Measurements from ENCODE around the gene NCK1.
A peak's percentile ranks its signal among the peaks of the same experiment; 100 is the strongest.

NCK1 gene

DNA sequence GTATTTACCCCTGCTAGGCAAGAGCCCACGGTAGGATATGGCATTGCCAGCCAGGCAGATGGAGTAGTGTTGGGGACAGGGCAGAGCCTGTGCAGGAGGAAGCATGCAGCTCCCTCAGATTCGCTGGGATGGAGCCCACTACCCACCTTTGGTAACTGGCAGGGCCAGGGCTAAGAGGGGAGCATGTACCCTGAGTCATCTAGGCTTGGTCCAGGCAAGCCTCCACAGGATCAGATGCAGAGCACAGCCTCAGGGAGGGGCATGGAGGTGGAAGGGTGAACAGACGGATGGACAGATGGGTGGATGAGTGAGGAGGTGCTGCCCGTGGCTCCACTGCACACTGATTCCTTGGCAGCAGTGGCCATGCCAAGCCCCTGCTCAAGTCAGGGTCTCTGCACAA, 128.8 kb downstream of the NCK1 start:
- peaks cover 14% of the 10 kb centered on the region for H3K4me1 ChIP-seq
- H2AFZ ChIP-seq = no peak overlapping the region
- H3K27ac ChIP-seq = no peak overlapping the region
- H3K27me3 ChIP-seq (ENCODE audit: control insufficient read depth, insufficient read depth, low read length) = no peaks in the 10 kb centered on the region
- TF ChIP-seq, protein P1, sequence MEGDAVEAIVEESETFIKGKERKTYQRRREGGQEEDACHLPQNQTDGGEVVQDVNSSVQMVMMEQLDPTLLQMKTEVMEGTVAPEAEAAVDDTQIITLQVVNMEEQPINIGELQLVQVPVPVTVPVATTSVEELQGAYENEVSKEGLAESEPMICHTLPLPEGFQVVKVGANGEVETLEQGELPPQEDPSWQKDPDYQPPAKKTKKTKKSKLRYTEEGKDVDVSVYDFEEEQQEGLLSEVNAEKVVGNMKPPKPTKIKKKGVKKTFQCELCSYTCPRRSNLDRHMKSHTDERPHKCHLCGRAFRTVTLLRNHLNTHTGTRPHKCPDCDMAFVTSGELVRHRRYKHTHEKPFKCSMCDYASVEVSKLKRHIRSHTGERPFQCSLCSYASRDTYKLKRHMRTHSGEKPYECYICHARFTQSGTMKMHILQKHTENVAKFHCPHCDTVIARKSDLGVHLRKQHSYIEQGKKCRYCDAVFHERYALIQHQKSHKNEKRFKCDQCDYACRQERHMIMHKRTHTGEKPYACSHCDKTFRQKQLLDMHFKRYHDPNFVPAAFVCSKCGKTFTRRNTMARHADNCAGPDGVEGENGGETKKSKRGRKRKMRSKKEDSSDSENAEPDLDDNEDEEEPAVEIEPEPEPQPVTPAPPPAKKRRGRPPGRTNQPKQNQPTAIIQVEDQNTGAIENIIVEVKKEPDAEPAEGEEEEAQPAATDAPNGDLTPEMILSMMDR (IDR thresholded peaks at IDR 0.05) = no peak
- H3K4me2 ChIP-seq (ENCODE audit: low read length) = no peak overlapping the region
- H3K79me2 ChIP-seq = no peaks in the 10 kb centered on the region
- no peak overlapping the region for H3K4me3 ChIP-seq (ENCODE audit: low read depth, low read length)
- H3K9ac ChIP-seq = no peak overlapping the region
- H3K9me3 ChIP-seq (ENCODE audit: control insufficient read depth, low read length) = no peaks in the 10 kb centered on the region
- no peaks in the 10 kb centered on the region for H3K36me3 ChIP-seq (ENCODE audit: control insufficient read depth, insufficient read depth, low read length)

DNA sequence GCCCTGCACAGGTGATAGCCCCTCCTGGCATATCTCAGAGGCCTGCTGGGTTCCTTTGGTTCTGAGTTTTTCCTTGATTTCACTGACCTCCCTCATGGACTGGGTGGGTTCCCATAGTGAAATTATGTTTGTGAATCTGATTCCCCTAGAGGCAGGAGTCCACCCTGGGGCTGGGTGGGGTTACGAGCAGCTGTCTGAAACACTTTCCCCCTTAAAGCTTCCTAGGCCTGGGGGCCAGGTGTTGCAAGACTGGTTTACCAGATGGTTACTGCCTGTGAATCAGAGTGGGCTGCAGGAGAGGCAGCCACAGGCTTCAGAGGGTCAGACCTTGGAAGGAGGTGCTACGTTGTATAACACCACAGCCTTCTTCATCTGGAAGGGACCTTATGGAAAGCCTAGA, 130.1 kb downstream of the NCK1 start:
- H3K36me3 ChIP-seq (ENCODE audit: control insufficient read depth, insufficient read depth, low read length) = no peaks in the 10 kb centered on the region
- H3K27ac ChIP-seq = no peak overlapping the region
- H3K9me3 ChIP-seq (ENCODE audit: control insufficient read depth, low read length) = no peaks in the 10 kb centered on the region
- H3K4me3 ChIP-seq (ENCODE audit: low read depth, low read length) = no peak overlapping the region
- no peaks in the 10 kb centered on the region for H3K27me3 ChIP-seq (ENCODE audit: control insufficient read depth, insufficient read depth, low read length)
- H3K79me2 ChIP-seq = no peaks in the 10 kb centered on the region
- peaks cover 14% of the 10 kb centered on the region for H3K4me1 ChIP-seq
- H3K9ac ChIP-seq = no peak overlapping the region
- TF ChIP-seq, protein P1 (IDR thresholded peaks at IDR 0.05) = no peak
- H2AFZ ChIP-seq = no peak overlapping the region
- no peak overlapping the region for H3K4me2 ChIP-seq (ENCODE audit: low read length)

DNA sequence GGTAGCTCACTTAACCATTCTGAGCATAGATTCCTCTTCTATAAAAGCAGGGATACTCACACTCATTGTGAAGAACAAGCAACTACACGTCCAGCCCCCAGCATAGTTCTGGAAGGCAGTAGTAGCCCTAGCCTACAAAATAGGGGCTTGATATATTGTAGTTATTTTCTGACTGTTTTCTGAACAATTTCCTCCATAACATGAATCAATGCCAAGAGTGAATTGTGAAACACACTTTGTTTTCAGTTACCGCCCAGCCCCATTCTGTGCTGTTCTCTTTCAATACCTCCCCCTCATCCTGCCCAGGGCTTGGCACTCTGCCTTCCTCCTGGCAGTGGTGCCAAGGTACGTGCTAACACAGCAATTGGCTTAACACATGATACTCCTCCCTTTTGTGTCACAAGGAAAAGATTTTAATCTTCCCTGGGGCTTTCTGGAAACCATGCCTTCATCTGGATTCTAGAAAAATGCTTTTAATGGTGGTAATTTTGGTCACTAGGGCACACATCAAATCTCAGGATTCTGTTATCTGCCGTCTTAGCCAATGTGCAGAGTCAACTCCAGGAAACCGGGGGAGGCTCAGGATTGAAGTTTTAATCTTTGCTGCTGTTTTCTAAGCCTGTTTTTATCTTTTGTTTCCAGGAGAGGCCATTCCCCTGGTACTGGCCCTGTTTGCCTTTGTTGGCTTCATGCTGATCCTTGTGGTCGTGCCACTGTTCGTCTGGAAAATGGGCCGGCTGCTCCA, 132.9 kb downstream of the NCK1 start:
- Histone ChIP-seq H3K4me1 (peaks cover 14% of the 10 kb centered on the region), H3K36me3 (ENCODE audit: control insufficient read depth, insufficient read depth, low read length) (no peaks in the 10 kb centered on the region), H3K9ac (no peak overlapping the region), H3K27ac (peak overlapping the region; percentile 63), H3K4me2 (ENCODE audit: low read length) (no peak overlapping the region), H2AFZ (peak overlapping the region; percentile 42), H3K9me3 (ENCODE audit: control insufficient read depth, low read length) (no peaks in the 10 kb centered on the region), H3K4me3 (ENCODE audit: low read depth, low read length) (no peak overlapping the region), H3K79me2 (no peaks in the 10 kb centered on the region), H3K27me3 (ENCODE audit: control insufficient read depth, insufficient read depth, low read length) (no peaks in the 10 kb centered on the region)
- TF ChIP-seq, protein P1 (IDR thresholded peaks at IDR 0.05) = no peak

DNA sequence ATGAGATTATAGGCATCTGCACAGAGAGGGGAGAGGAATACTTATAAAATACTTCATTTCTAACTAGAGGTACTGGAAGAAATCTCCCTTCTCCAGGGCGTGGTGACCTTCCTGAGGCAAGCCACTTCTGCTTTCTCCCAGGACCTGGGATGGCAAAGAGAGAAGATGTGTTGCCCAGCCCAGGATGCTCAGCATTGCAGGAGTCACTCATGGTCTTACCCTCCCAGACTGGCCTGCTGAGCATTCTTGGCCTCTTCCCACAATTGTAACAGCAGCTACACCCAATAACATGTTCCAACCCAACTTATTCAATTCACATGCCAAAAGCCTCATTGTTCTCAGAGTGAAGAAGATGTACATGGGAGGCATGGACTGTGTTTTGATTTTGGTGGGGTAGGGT, 133.6 kb downstream of the NCK1 start:
- H3K9me3 ChIP-seq (ENCODE audit: control insufficient read depth, low read length) = no peaks in the 10 kb centered on the region
- H3K4me1 ChIP-seq = peaks cover 14% of the 10 kb centered on the region
- peak overlapping the region; percentile 42 for H2AFZ ChIP-seq
- H3K4me2 ChIP-seq (ENCODE audit: low read length) = no peak overlapping the region
- no peaks in the 10 kb centered on the region for H3K27me3 ChIP-seq (ENCODE audit: control insufficient read depth, insufficient read depth, low read length)
- no peak overlapping the region for H3K9ac ChIP-seq
- TF ChIP-seq, protein P1 (IDR thresholded peaks at IDR 0.05) = no peak
- no peak overlapping the region for H3K4me3 ChIP-seq (ENCODE audit: low read depth, low read length)
- H3K27ac ChIP-seq = peak overlapping the region; percentile 63
- H3K36me3 ChIP-seq (ENCODE audit: control insufficient read depth, insufficient read depth, low read length) = no peaks in the 10 kb centered on the region
- H3K79me2 ChIP-seq = no peaks in the 10 kb centered on the region
